Psoas muscle (tissue), 8 donors: Measurements from ENCODE around the gene CHPF2. TPM values are rescaled to one million over a fixed set of nuclear protein-coding genes. Genes with fewer than 3 reads are reported as not detected.

Source experiments
- ATAC-seq, 4 donors: fragments of 200-7000 bp; cut with Tn5 transposase; one replicate each; pipeline ENCODE4 v1.9.1; 2020; ENCODE audit warnings: moderate library complexity in 3 of 4, mild to moderate bottlenecking in 2 of 4
- DNase-seq, 2 donors: peaks; one replicate each; pipeline ENCODE4 v3.0.0-alpha.2; 2020
- H3K27ac ChIP-seq: fragments of 200-600 bp; one replicate; pipeline ENCODE4 v1.8.0; 2022
- H3K27me3 ChIP-seq, 3 donors: fragments of 200-600 bp in 1 of 3; one replicate each; pipeline versions ENCODE4 v1.6.1 to v1.8.0; 2013 to 2022; ENCODE audit warnings: low read length in 2 of 3, mild to moderate bottlenecking in 2 of 3, moderate library complexity in 1 of 3; ENCODE audit not compliant: insufficient read depth in 3 of 3
- H3K36me3 ChIP-seq, 2 donors: fragments of 200-600 bp in 1 of 2; one replicate each; pipeline versions ENCODE4 v1.6.1 to v1.8.0; 2013 to 2022; ENCODE audit warnings: low read depth in 1 of 2, mild to moderate bottlenecking in 1 of 2, moderate library complexity in 1 of 2; ENCODE audit not compliant: insufficient read depth in 1 of 2
- H3K4me1 ChIP-seq: fragments of 200-600 bp; one replicate; pipeline ENCODE4 v1.8.0; 2022
- H3K4me3 ChIP-seq: fragments of 200-600 bp; one replicate; pipeline ENCODE4 v1.8.0; 2022; ENCODE audit warnings: mild to moderate bottlenecking
- H3K9me3 ChIP-seq: fragments of 200-600 bp; one replicate; pipeline ENCODE4 v1.8.0; 2022
- CTCF ChIP-seq: fragments of 200-600 bp; IDR thresholded peaks from one replicate; pipeline ENCODE4 v1.8.0; 2022; ENCODE audit warnings: antibody characterized with exemption
- WGBS, 3 donors: extraction: QIAGEN DNeasy Blood & Tissue Kit; methylation state at CpG; one replicate each; pipeline versions ENCODE4 v1.1.6 to v1.1.7; 2013; 5-methylcytosine and 5-hydroxymethylcytosine counted together
- intact Hi-C, 2 donors: fragments of 100-400 bp; cut with DNase I; formaldehyde crosslinking; loops; one replicate each; pipeline versions ENCODE4 v1.11.0 to v1.14.2; 2022
- polyA plus RNA-seq, 3 donors: library from polyadenylated mRNA; stranded (reverse); fragments of 200-250 nt; gene quantifications; one replicate each; pipeline ENCODE4 v1.2.3, GENCODE V29; 2013
- total RNA-seq, 4 donors: library from RNA; stranded (reverse); fragmentation: NEBNext Ultra II Directional in 2 of 4; extraction: Animal tissue kit (Norgen Biotek cat#: 25700) in 2 of 4; gene quantifications; one replicate each; pipeline versions ENCODE4 v1.2.1 to v1.2.4, GENCODE V29; 2021 to 2023
- donor health status: healthy with polysubstance abuse.
- donor health status: DM: no; HTN: no; CAD: no; lungs with moderate emphysema.
- donor health status: Bipolar disorder and iron deficiency.
- donor health status: healthy.
- donor health status: DM: yes; HTN: yes; CAD: no.
- donor health status: DM: no; HTN: no; CAD: no.
- donor health status: DM: no; HTN: no; CAD: no.
- donor health status: DM: yes; HTN: yes; CAD: no.

The CHPF2 gene
- total and polyA plus RNA-seq, 7 donors = 5.3 to 19.8 (median 10.1) TPM

GRCh38 chr7:151254316-151254715 lies 22.0 kb downstream of the CHPF2 start:
- H3K4me3 ChIP-seq = no peak overlapping the region
- no peak overlapping the region for H3K27ac ChIP-seq
- H3K36me3 ChIP-seq = no peaks in the 10 kb centered on the region
- ATAC-seq (no peak), DNase-seq (peak in 1 of 2 donors; percentile 39)
- peaks cover 28% of the 10 kb centered on the region for H3K4me1 ChIP-seq
- peaks cover 0 to 9% (median 6%) of the 10 kb centered on the region in 3 donors for H3K27me3 ChIP-seq
- H3K9me3 ChIP-seq = no peaks in the 10 kb centered on the region
- WGBS, 3 donors = 46 to 64% (median 50%) methylated on average over 7 of the region's 7 CpGs
- TF ChIP-seq CTCF = no peak
- intact Hi-C loops = loop anchor here in 1 of 2 donors (5.0 kb wide), 2 partner anchors 48 to 132 kb away; no protein-coding TSS in a partner anchor

GRCh38 chr7:151254851-151255250 lies 22.6 kb downstream of the CHPF2 start:
- 76 to 88% (median 82%) methylated on average over 11 of the region's 11 CpGs for WGBS, 3 donors
- TF ChIP-seq CTCF = no peak
- Histone ChIP-seq H3K27ac (no peak overlapping the region), H3K36me3 (no peaks in the 10 kb centered on the region), H3K27me3 (peaks cover 0 to 9% (median 6%) of the 10 kb centered on the region in 3 donors), H3K4me3 (no peak overlapping the region), H3K9me3 (no peaks in the 10 kb centered on the region), H3K4me1 (peaks cover 26% of the 10 kb centered on the region)
- ATAC-seq = no peak
- intact Hi-C loops = loop anchor here in 1 of 2 donors (5.0 kb wide), 2 partner anchors 47 to 133 kb away; no protein-coding TSS in a partner anchor
- peak in 1 of 2 donors; percentile 26 for DNase-seq

- DNase-seq (peak in 1 of 2 donors; percentile 4), ATAC-seq (no peak)
- Histone ChIP-seq H3K36me3 (no peaks in the 10 kb centered on the region), H3K4me3 (no peak overlapping the region), H3K27me3 (peaks cover 0 to 9% (median 6%) of the 10 kb centered on the region in 3 donors), H3K9me3 (no peaks in the 10 kb centered on the region), H3K27ac (no peak overlapping the region), H3K4me1 (peaks cover 22% of the 10 kb centered on the region)
- intact Hi-C loops = no loop called here
- WGBS, 3 donors = 69 to 70% (median 70%) methylated on average over 7 of the region's 7 CpGs
- no peak for TF ChIP-seq CTCF
Observed at GRCh38 chr7:151255390-151255789, 23.1 kb downstream of the CHPF2 start.

- H3K27ac ChIP-seq = no peak overlapping the region
- 24 to 35% (median 25%) methylated on average over 16 of the region's 16 CpGs for WGBS, 3 donors
- no peak for DNase-seq
- no peak for ATAC-seq
- H3K4me3 ChIP-seq = no peak overlapping the region
- peaks cover 11% of the 10 kb centered on the region for H3K4me1 ChIP-seq
- intact Hi-C loops = no loop called here
- no peaks in the 10 kb centered on the region for H3K36me3 ChIP-seq
- no peaks in the 10 kb centered on the region for H3K9me3 ChIP-seq
- peaks cover 0 to 17% (median 9%) of the 10 kb centered on the region in 3 donors for H3K27me3 ChIP-seq
- TF ChIP-seq CTCF = no peak
Observed at GRCh38 chr7:151256410-151257045, 24.2 kb downstream of the CHPF2 start.
